HG03521 (cell line): ENCODE measurements around the gene TMEM178A.
"Not testable (repeated sequence)": the region's sequence is repeated elsewhere in the genome, so short reads cannot be mapped to it uniquely, and the experiment has no call there.

Experiments used
- ATAC-seq: cut with Tn5 transposase; IDR thresholded peaks from one replicate; pipeline ENCODE4 v1.9.1; 2021; ENCODE audit warnings: mild to moderate bottlenecking, moderate library complexity; ENCODE audit not compliant: unreplicated experiment

Gene TMEM178A

DNA sequence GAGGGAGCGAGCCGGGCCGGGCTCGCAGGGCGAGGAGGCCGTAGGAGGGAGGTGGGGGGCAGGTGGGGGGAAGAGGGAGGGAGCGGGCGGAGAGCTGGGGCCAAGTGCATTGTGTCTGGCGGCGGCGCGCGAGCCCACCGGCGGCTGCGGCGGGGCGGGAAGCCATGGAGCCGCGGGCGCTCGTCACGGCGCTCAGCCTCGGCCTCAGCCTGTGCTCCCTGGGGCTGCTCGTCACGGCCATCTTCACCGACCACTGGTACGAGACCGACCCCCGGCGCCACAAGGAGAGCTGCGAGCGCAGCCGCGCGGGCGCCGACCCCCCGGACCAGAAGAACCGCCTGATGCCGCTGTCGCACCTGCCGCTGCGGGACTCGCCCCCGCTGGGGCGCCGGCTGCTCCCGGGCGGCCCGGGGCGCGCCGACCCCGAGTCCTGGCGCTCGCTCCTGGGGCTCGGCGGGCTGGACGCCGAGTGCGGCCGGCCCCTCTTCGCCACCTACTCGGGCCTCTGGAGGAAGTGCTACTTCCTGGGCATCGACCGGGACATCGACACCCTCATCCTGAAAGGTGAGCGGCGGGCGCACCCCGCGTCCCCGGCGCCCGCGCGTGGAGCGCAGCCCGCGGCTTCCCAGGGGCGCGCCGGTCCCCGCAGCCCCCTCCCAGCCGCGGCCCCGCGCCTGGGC is at the start of gene TMEM178A:
Gene TMEM178A, plus strand, starts transcription at position 107 of the 680 bp plus-strand sequence. Its CDS starts 58 bp downstream, at position 165.
- no peak for ATAC-seq

DNA sequence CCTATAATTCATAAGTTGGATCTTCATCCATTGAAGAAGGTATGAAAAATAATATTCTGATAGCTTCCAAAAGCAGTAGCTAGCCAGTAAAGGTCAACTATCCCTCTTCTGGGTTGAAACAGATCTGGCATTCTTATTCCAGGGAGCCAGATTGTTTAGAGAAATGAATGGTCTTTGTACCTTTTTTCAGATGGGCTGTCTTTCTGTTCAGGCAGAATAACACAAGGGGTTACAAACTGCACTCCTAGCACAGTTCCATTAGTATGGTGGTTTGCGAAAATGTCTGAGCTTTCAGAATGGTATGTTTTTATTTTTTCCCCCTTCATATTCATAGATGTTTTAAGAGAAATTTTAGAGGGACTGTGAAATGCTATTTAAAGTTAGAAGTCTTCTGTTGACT is 47.5 kb upstream of the TMEM178A start:
- no peak for ATAC-seq

DNA sequence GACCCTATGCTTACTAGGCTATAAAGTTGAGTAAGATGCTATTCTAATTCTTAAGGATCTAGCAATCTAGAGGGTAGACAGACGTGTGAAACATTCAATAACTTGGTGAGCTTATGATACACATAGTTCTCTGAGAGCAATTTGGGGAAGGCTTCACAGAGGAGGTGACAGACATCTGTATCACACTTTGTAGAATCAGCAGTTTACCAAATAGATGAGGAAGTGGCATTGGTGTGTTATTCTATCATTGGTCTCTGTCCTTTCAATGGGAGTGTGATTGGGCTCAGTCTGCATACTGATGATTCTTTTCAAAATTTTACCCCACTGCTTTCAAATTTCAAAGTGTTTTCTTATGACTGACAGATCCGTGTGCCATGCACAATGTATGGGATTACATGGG is 47.0 kb upstream of the TMEM178A start:
- ATAC-seq: no peak

DNA sequence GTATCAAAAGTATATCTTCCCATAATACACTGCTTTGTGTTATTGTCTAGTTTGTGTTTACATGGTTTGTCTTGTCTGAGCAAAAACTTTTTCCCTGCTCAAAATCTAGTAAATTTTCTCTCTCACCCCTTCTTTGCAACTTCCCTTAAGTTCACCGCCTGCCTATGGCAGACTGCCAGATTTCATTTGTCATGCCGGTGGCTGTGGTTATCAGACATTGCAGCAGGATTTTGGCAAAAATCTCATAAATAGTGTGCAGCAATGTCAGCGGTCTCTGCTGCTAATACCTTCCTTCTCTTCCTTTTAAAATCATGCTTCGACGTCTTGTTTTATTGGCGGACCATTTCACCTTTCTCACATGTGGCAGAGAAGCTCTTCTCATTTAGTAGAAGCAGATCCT is 45.6 kb upstream of the TMEM178A start:
- ATAC-seq: no peak

DNA sequence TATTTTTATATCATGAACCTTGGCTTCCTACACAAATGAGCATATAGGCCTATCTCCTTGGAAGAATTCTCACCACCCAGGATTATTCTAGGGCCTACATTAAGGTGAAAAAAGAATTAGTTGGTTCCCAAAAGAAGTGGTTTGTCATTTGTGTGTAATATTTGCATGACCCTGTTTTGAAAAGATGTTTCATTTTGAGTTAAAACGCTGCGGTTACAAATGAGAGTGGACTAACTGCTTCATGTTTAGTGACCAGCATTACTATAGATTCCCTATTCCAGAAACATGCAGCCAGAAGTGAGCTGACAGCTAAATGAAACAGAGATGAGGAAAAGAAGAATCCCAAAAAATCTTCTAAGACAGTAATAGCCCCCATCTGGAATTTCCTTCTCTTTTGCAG is 44.1 kb upstream of the TMEM178A start:
- ATAC-seq: no peak

DNA sequence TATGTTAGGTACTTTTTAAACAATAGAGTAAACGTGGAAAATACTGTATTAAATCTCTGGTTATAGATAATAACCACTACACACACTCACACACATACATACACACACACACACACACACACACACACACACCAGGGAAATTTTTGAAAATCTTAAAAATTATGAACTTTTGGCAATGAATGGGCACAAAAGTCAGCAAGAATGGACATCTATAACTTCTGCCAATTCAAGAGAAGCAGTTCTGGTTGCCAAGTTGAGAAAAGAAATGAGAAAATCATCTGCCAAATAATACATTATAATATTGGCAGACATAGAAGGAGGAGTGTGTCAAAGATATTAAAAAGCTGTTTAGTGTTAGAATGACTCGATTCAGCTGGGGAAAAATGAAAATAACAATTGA is 42.9 kb upstream of the TMEM178A start:
- ATAC-seq: no peak

DNA sequence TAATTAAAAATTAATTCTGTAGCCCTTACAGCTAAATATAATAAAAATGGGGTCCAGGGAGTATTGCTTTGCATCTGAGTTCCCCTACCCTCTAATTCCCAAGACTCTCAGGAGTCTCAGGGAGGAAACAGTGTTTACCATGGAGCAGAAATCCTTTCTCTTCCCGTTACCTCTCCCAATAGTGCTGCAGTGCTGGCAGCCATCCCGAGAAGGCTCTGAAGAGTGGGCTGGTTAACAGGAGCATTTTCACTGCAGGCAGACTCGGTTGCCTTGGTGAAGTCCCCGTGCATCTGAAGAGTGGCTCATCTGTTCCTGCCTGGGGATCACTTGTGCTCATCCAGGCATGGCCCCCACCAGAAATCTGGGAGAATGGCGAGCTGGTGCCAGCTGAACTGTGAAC is 41.8 kb upstream of the TMEM178A start:
- ATAC-seq: no peak

DNA sequence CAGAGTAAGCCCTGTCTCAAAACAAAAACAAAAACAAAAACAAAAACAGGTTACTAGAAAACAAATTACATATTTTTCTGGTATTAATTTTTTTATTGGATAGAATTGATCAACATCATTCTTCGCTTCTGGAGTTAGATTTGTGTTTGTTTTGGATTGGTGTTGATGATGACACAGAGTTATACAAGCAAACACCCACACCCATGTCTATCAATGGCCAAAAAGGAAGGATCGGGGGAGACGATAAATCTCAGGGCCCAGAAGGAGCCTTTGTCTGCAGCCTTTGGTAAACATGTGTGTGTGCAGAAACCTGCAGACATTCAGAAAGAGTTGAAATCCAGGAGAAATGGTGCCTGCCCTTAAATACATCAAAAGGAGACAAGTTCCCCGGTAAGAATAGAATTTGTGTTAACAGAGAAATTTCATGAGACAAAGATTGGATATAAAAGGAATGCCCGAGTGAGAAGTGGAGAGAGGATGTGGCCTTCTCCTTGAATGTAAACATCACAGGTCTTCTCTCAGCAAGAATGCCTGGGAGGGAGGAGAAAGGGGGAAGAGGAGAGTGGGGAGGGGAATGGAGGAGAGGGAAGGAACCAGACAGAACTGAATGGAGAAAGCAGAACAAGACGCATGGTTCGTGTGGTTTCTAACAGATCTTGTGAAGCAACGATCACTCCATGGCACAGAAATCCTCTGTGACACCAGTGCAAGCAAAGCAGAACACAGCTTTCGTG is 40.4 kb upstream of the TMEM178A start:
- no peak for ATAC-seq

DNA sequence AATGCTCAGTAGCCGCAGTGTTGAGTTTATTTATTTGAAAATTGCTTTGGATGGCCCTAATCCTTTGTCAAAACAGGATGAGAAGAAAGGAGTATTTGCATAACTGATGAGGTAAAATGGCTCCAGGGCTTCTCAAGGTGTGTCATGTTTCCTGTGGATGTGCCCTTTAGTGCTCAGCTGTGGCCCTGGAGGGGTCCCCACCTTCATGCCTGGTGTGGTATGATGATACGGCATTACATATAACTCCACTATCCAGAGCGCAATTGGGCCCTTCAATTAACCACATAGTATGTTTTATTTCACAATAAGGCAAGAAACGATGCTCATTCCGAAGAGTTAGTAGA is 39.8 kb upstream of the TMEM178A start:
- ATAC-seq: no peak

DNA sequence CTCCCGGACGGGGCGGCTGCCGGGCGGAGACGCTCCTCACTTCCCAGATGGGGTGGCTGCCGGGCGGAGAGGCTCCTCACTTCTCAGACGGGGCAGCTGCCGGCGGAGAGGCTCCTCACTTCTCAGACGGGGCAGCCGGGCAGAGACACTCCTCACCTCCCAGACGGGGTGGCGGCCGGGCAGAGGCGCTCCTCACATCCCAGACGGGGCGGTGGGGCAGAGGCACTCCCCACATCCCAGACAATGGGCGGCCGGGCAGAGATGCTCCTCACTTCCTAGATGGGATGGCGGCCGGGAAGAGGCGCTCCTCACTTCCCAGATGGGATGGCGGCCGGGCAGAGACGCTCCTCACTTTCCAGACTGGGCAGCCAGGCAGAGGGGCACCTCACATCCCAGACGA is 37.4 kb upstream of the TMEM178A start:
- not testable (repeated sequence) for ATAC-seq

DNA sequence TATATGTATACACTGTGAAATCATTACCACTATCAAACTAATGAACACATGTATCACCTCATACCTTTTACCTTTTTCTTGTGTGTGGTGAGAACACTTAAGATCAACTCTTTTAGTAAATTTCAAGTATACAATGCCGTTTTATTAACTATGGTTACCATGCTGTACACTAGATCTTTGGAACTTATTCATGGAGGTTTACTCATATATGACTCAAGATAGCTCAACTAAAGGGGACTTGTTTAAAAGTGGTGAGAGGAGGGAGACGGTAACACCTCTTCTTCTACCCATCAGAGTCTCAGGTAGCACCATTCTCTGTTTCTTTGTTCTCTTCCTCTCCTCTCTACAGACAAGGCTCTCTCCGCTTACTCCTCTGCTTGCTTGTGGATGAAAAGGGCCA is 36.1 kb upstream of the TMEM178A start:
- no peak for ATAC-seq

DNA sequence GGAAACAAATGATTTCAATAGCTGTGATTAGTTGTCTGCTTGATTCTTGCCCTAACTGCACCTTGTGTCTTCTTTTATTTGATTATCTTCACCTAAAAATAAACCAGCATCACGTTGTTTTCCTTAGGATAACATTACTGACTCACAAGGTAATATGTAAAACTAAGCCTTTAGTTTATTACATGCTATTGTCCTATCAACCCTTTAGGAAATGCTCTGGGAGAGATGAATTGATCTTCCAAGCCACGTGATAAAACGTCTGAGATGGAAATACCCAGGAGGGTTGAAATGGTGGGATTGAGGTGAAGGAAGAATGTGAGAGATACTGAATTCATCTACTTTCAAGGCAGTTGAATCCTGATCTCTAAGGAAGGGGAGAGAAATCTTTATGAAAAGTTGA is 34.5 kb upstream of the TMEM178A start:
- ATAC-seq: no peak

DNA sequence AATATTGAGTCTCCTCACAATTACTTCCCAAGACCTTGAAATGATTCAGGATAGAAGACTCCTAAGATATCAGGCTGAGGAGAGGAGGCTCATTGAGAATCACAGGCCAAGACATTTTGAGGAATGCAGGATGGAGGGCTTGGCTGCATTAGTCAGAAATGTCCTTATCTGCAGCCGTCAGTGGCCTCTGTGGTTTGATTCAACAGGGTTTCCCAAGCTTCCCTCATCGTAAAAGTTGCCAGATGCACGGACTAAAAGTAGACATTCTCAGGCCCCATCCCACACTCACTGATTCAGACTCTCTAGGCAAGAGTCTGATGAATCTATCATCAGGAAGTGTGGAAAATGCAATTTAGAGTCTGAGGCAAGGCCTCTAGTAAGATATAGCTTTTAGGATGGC is 34.0 kb upstream of the TMEM178A start:
- ATAC-seq: no peak

DNA sequence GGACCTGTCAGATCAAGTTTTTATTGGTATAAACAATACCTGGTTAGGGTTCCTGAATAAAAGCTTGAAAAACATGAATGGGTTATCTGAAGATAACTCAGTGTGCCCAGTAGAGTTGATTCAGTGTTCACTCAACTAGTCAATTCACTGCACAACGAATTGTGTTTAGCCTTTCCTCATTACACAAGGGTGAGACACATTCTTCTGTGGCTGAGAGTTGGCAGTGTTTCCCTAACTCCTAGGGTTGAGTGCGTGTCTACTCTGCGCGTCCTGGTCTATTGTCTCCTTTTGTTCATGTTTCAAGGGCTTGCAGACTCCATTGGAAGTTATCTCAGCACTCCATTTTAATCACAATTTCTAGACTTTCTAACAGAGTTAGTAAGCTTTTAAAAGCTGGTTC is 32.8 kb upstream of the TMEM178A start:
- ATAC-seq: no peak

DNA sequence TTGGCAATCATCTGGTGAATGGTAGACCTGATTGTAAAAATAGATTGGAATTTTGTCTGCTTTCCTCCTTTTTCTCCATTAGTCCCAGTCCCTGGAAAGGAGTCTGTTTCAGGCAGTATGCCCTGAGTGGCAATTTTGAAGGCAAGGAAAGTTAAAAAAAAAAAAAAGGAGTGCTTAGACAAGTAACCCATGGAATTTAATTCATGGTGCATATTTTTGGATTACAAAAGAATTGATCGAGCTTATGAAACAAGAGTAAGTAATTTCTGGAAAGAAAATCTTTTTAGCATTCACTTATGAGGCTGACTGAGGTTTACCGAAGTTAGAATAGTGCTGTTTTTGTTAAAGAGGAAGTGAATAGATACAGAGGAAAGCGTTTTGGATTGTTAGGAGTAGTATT is 29.4 kb upstream of the TMEM178A start:
- no peak for ATAC-seq

DNA sequence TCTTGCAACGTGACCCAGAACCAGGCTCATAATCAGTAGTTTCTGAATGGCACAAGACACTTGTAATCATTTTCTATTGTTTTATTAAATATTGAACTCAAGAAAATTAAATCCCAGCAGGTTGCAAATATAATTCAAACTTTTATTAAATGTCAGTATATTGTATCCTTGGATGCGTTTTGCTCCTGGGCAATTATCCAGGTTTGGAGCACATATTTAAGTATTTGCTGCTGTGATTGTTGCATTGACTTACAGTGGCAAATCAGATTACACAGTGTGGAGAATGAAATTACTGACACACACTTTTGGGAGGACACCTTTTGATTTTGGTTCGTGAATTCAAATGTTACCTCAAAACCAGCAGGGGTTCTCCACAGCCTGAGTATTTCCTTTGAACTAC is 27.1 kb upstream of the TMEM178A start:
- ATAC-seq: no peak

DNA sequence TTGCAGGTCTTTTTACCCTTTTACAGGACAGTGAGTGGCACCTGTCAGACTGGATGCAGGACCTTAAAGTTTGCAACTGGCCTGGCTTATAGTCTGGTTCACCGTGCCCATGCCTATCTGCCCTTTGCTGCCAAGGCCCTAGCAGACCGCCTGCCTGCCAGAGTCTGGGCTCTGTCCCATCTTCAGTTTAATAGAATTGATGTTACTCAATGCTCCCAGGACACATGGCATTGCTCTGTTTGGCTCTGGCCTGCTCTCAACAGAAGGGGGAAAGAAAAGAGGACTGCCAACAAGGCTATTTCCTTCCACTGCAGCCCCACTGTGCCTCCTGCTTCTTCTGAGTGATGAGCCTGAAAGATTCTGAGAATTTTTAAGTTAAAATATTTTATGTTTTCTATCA is 25.6 kb upstream of the TMEM178A start:
- no peak for ATAC-seq

DNA sequence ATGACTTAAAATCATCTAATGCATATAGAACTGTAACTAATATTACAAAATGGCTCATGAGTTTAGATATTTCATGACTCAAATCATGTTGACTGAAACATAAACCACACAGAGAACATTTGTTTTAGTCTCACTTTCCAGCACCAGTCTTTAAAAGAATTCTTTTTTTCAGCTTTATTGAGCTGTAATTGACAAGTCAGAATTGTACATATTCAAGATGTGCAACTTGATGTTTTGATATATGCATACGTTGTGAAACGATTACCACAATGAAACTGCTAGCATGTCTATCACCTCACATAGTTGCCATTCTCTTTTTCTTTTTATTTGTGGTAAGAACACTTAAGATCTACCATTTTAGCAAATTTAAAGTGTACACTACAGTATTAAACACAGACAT is 25.0 kb upstream of the TMEM178A start:
- no peak for ATAC-seq

DNA sequence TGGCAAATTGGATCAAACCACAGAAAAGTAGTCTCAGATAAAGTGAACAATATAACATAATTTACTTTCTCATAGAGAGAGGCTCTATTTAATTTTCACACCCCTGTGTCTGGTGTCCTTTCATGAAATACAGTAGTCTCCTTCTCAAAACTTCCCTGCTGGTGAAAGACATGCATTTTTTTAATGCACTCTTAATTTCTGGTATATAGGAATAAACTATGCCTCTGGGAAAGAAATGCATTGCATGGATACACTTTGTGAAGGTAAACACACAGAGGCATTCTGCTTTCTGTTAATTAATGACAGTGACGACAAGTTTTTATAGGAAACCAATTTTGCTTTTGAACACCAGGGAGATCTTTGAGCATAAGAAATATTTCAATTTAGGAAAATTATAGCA is 24.1 kb upstream of the TMEM178A start:
- no peak for ATAC-seq

DNA sequence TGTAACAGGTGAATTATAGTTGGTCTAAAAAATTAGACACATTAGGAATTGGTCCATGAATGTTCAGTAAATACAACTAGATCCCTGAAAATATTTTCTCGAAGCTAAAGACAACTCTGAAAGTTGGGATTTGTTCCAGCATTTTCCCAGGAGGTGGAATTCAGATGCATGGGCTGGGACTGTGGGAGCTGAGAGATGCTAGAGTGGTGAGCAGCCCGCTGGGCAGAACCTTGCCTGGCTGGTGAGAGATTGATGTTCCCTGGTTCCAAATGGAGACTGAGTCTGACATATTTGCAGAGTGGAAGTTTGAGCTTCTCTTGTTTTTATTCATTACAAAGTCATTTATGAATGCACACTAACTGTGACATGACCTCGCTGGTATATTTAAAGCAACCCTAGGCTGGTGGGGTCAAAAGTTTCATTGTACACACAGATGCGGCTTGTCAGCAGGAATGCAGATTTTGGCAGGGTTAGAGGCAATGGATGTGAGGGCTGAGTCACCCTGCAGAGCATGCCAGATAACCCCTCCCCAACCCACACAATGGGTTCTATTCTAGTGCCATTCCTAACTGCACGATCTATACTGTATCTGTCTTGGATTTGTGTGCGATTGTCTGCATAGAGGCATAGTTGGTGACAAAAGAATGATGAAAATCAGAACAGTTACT is 23.5 kb upstream of the TMEM178A start:
- no peak for ATAC-seq

DNA sequence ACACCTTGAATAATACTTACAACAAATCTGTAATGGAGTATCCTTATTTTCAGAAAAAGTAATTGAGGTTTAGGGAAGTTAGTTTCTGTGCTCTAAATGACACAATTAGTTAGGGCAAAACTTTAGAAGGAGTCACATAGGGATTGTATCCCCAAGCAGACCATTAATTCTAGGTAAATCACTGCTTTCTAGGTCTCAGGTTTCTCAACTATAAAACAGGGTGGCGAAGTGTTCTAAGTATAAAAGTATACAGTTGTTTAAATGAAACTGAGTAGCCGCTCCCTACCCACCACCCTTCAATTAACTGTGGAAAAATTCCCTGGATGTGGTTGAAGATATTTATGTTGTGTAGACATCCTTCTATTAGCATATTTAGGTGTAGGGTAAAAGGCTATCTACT is 19.9 kb upstream of the TMEM178A start:
- ATAC-seq: no peak

DNA sequence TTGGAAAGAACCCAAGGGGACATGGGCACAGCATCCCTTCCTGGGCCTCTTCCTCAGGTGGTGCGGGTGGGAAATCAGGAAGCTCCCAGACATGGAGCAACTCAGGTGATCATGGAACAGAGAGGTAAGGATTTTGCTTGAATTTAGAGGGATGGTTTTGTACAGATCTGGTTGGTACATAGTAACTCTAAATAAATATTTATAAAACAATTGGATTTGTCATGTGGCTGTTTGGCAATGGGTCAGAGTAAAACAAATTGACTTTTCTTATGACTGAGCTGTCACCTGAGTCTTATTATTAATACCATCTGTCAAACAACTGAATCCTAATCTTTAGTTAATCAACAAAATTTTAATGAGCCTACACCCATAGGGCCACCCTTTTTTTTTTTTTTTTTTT is 19.4 kb upstream of the TMEM178A start:
- no peak for ATAC-seq
